Subcutaneous adipose tissue (tissue), 4 donors: Measurements from ENCODE around the gene MNX1. TPM values are rescaled to one million over a fixed set of nuclear protein-coding genes. Genes with fewer than 3 reads are reported as not detected.

Source experiments
- total RNA-seq, 4 donors: library from RNA; depleted of rRNA; stranded (reverse); fragments of >200 nt; gene quantifications; one replicate each; pipeline ENCODE4 v1.1.0, GENCODE V29; 2016
- TF ChIP-seq, protein P1 (sequence below): fragments of 450-650 bp; IDR thresholded peaks from one replicate; pipeline ENCODE4 v1.5.1; 2016; ENCODE audit warnings: low read depth, mild to moderate bottlenecking, control low read depth, antibody characterized with exemption, moderate library complexity

The MNX1 gene
- total RNA-seq, 4 donors from 2014 or later: 0.17 TPM; not detected in 3

DNA sequence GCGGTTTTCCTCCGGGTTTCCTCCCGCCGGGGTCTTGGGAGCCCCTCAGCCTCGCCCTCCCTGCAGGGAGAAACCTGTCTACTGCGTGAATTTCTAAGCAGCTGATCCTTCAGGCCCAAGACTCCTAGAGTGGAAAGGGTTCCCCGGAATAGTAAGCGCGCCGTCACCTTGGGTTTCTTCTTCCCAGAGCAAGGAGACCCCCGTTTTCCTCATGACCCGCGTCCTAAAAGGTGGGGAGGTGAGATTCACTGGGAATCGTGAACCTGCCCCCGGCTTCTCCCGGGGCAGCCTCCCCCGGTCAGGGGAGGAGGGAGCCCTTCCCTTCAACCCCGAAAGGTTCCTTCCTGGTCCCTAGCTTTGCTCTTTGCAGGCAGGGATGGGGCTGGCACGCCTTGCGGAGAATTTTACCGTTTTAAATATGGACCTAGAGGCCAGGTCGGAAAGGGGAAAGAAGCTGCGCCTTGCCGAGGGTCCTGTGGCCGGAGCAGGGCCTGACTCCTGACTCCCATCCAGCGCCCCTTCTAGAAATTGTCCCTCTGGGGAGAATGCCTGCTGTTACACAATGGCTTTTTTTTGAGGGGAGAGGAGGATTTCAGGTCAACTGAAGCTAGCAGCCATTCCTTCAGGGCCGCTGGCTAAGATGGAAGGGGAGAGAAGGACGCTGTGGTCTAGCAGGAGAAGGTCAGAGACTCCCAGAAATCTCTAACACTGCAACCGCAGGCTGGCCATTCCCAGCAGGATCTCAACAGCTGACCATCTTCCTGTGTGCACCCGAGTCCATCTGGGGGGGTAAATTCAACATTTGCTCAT is 11.6 kb upstream of the MNX1 start:
- TF ChIP-seq, protein P1, sequence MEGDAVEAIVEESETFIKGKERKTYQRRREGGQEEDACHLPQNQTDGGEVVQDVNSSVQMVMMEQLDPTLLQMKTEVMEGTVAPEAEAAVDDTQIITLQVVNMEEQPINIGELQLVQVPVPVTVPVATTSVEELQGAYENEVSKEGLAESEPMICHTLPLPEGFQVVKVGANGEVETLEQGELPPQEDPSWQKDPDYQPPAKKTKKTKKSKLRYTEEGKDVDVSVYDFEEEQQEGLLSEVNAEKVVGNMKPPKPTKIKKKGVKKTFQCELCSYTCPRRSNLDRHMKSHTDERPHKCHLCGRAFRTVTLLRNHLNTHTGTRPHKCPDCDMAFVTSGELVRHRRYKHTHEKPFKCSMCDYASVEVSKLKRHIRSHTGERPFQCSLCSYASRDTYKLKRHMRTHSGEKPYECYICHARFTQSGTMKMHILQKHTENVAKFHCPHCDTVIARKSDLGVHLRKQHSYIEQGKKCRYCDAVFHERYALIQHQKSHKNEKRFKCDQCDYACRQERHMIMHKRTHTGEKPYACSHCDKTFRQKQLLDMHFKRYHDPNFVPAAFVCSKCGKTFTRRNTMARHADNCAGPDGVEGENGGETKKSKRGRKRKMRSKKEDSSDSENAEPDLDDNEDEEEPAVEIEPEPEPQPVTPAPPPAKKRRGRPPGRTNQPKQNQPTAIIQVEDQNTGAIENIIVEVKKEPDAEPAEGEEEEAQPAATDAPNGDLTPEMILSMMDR: no peak

DNA sequence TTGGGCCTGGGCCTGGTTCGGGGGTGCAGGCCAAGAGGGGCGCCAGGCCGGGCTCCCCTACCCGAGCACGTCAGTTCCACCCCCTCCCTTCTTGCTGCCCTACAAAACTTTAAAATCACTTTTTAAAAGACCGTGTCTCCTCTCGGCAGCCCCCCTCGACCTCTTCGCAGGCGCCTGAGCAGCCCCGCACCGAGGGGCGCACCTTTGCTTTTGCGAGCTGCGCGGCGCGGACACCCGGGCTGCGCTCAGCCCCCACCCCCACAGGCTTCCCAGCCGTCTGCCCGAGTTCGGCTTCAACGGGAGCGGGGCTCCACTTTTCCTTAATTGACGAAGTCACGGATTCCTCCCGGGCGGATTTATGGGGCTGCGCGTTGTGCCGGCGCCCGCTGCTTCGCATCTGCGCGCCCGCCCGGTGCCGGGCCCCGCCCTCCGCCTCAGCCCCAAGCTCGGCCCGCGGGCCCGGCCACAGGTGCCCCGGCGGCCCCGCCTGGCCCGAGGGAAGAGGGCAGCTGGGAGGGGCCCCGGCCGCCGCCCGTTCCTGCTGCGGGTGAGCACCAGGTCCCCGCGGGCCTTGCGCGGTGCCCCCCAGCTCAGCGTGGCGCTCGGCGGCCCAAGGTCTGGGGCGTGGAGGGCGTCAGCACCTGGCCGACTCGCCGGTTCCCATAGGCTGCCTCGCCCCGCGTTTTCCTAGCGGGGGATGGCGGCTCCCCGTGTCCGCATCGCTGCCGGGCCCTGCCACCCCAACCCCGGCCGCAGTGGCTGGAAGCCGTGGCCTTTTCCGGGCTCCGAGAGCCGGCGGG is 10.8 kb upstream of the MNX1 start:
- TF ChIP-seq, protein P1: no peak

DNA sequence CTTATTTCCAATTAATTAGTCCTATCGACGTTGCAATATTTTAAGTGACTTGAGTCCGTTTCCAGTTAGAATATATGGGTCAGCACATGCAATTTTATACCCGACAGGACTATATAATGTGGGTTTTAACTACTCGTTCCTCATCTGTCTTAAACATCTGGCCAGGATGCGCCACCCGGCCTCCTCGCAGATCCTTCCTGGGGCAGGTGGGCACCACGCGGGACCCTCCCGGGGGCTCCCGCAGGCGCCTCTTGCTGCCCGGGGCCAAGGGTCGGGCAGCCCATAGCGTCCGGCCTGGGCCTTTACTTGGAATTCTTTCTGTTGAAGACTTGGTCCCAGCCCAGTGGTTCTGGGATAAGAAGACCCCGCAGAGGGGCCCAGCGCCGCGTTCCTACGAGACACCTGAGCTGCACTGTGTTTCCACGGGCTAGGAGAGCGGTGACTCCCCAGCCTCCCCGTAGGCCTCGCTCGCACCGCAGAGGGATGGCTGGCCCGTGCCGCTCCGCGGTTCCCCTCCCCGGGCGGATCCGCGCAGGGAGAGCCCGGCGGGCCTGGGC is 10.1 kb upstream of the MNX1 start:
- TF ChIP-seq, protein P1: no peak

DNA sequence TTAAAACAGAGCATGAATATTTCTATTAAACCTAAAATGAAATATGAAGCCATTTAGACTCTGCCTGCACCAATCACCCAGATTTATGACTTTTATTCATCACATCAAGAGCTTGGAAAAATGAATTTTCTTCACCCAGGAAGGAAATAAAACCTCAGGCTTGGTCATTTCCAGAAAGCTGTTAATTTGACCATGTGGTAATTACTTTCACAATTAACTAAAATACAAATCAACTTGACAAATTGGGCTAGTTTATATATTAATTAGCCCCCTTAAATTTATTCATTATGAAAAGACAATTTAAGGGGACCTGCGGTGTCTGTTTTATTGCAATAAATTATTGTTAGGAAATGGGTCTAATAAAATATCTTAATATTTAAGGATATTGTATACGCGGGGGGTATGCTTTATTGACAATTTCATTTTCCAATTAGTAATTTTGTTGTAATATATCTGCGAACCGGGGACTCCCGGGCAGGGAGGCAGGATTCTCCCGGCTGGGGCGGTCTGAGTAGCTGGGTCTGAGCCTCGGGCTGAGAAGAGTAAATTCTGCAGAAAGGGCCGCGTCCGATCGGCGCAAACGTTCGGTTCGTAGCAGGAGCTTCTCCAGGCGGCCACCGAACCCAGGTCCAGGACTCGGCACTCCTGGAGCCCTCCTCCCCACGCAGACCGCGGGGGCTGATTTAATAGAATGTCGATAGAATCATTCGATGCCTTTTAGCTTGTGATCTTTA is 9.4 kb upstream of the MNX1 start:
- TF ChIP-seq, protein P1: no peak

DNA sequence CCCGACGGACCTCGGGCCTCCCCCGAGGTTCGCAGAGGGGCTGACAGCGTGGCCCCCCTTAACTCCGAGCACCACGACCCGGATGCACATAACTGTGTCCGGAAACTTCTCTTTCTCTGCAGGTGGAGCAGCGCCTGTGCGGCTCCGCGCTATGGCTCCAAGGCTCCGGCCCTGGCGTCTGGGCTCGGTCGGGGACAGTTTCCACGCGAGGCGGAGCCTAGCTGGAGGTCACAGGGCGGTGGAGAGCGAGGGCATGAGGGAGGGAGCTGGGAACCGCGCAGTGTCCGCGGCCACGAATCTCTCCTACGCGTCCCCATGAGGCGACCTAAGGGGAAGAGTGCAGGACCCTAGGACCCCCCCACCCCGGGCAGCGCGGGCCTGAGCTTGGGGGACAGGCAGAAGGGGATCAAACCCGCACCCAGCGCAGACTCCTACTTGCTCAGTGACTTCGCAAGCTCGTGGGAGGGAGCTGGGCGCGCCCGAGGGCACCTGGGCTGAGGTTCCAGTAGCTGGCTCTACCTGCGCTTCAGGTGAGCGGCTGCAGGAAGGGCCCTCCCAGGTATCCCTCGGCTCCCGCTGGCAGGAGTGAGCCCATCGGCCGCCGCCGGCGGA is 8.6 kb upstream of the MNX1 start:
- TF ChIP-seq, protein P1: no peak

DNA sequence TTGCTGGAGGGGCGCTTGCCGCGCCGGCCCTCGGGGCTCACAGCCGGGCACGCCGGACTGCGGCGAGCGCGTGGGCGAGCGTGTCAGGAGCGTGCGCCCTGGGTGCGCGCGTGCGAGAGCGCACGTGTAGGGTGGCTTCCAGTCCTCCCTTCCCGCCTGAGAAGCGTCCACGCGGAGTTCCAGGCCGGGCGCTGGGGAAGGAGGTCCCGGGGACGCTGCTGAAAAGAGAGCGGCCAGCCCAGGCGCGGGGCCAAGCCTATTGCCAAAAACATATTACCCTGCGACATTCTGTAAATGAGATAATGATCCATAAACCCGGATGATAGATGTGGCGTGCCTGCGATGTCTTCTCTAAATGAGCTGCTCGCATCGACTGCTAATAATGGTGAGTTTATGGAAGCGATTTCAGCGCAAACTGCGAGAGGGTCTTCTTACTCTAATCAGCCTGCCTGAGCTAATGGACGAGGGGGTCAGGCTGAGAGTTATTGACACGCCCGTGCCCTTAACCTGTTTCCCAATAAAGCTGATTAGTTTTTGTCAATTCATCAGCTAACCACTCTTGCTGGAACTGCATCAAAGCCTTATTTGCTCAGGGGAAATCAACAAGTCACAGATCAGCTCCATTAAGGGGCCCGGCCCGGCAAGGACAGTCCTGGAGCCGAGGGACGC is 8.0 kb upstream of the MNX1 start:
- TF ChIP-seq, protein P1: no peak
